SK-N-MC (cell line): ENCODE data around the gene TPM1.

ENCODE experiments used
- EZH2 ChIP-seq: fragments of 200-600 bp; sonication (generic); IDR thresholded peaks from one replicate; pipeline ENCODE4 v1.6.1; 2017; ENCODE audit warnings: antibody characterized with exemption
- FOXP2 ChIP-seq: optimal IDR thresholded peaks from 2 replicates; pipeline ENCODE3; 2011; ENCODE audit warnings: mild to moderate bottlenecking, moderate library complexity; ENCODE audit not compliant: insufficient read depth; ENCODE audit errors: extremely low read length, control extremely low read depth
- POLR2AphosphoS5 ChIP-seq: IDR thresholded peaks from 2 replicates; pipeline ENCODE4 v1.6.1; 2012; ENCODE audit warnings: mild to moderate bottlenecking, low read depth, low read length, borderline replicate concordance

GRCh38 chr15:63012444-63012843 is 30.1 kb upstream of the TPM1 start:
- TF ChIP-seq POLR2AphosphoS5 (no peak), EZH2 (no peak), FOXP2 (no peak)
